Measurements from ENCODE around the gene CLSTN2.

Gene CLSTN2

GRCh38 chr3:140238646-140239314 lies 303.8 kb downstream of the CLSTN2 start:
- no peak overlapping the region for H3K9ac ChIP-seq
- no peak overlapping the region for H3K27ac ChIP-seq
- H2AFZ ChIP-seq (ENCODE audit: low read depth): no peak overlapping the region
- no peaks in the 10 kb centered on the region for H4K20me1 ChIP-seq (ENCODE audit: insufficient read depth)
- TF ChIP-seq, protein P1, sequence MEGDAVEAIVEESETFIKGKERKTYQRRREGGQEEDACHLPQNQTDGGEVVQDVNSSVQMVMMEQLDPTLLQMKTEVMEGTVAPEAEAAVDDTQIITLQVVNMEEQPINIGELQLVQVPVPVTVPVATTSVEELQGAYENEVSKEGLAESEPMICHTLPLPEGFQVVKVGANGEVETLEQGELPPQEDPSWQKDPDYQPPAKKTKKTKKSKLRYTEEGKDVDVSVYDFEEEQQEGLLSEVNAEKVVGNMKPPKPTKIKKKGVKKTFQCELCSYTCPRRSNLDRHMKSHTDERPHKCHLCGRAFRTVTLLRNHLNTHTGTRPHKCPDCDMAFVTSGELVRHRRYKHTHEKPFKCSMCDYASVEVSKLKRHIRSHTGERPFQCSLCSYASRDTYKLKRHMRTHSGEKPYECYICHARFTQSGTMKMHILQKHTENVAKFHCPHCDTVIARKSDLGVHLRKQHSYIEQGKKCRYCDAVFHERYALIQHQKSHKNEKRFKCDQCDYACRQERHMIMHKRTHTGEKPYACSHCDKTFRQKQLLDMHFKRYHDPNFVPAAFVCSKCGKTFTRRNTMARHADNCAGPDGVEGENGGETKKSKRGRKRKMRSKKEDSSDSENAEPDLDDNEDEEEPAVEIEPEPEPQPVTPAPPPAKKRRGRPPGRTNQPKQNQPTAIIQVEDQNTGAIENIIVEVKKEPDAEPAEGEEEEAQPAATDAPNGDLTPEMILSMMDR (conservative IDR thresholded peaks at IDR 0.05; ENCODE audit: low read depth, low read length): no peak
- H3K27me3 ChIP-seq (ENCODE audit: insufficient read depth, low read depth): no peaks in the 10 kb centered on the region
- no peaks in the 10 kb centered on the region for H3K36me3 ChIP-seq (ENCODE audit: insufficient read depth)
- H3K4me3 ChIP-seq (IDR thresholded peaks at IDR 0.05; ENCODE audit: insufficient read depth, low read depth, low read length): no peak overlapping the region
- H3K79me2 ChIP-seq (ENCODE audit: insufficient read depth, low read depth): no peaks in the 10 kb centered on the region
- no peak overlapping the region for H3K4me2 ChIP-seq
- no peaks in the 10 kb centered on the region for H3K4me1 ChIP-seq (ENCODE audit: low read depth, poor library complexity, severe bottlenecking)

DNA sequence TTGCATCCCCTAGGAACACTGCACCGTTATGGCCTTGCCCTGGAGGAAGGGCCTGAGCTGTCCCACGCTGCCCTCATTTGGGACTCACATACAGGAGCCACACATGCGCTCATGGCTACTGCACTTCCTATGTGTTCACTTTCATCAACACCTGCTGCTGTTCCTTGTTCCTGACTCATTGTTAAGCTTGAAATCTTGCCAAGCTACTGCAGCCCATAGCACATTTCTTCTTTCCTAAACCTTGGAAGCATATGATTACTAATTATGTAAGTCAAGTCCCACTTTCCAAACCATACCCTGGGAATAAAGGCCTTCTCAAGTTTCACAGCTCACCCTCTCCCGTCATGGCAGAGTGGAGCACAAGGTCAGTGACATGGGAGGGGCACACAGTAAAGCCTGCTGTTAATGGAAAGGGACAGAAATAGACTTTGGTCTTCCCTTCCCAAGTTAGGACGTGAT lies 307.9 kb downstream of the CLSTN2 start:
- H3K4me2 ChIP-seq: no peak overlapping the region
- H4K20me1 ChIP-seq (ENCODE audit: insufficient read depth): no peaks in the 10 kb centered on the region
- H3K27me3 ChIP-seq (ENCODE audit: insufficient read depth, low read depth): no peaks in the 10 kb centered on the region
- no peak overlapping the region for H2AFZ ChIP-seq (ENCODE audit: low read depth)
- H3K27ac ChIP-seq: no peak overlapping the region
- no peaks in the 10 kb centered on the region for H3K4me1 ChIP-seq (ENCODE audit: low read depth, poor library complexity, severe bottlenecking)
- H3K36me3 ChIP-seq (ENCODE audit: insufficient read depth): no peaks in the 10 kb centered on the region
- no peak overlapping the region for H3K9ac ChIP-seq
- TF ChIP-seq, protein P1 (conservative IDR thresholded peaks at IDR 0.05; ENCODE audit: low read depth, low read length): no peak
- no peak overlapping the region for H3K4me3 ChIP-seq (IDR thresholded peaks at IDR 0.05; ENCODE audit: insufficient read depth, low read depth, low read length)
- no peaks in the 10 kb centered on the region for H3K79me2 ChIP-seq (ENCODE audit: insufficient read depth, low read depth)

DNA sequence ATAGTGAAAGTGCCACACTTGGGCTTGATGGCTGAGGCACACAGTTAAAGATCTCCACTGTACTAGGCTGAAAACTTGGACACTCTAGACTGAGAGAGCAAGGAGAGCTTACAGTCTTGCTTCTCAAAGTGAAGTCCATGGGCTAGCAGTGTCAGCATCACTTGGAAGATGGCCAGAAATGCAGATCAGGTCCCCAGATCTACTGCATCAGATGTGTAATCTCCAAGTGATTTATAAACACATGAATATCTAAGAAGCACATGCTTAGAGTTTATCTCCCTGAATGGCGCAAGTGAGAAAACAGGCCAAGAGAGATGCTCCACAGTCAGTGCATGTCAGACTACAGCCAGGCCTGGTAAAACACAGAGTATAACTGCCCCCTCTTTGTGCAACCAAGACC lies 308.6 kb downstream of the CLSTN2 start:
- H2AFZ ChIP-seq (ENCODE audit: low read depth): no peak overlapping the region
- no peaks in the 10 kb centered on the region for H4K20me1 ChIP-seq (ENCODE audit: insufficient read depth)

GRCh38 chr3:140244893-140245292 lies 309.9 kb downstream of the CLSTN2 start:
- Histone ChIP-seq H3K36me3 (ENCODE audit: insufficient read depth) (no peaks in the 10 kb centered on the region), H4K20me1 (ENCODE audit: insufficient read depth) (no peaks in the 10 kb centered on the region), H3K27me3 (ENCODE audit: insufficient read depth, low read depth) (no peaks in the 10 kb centered on the region), H3K27ac (no peak overlapping the region), H3K79me2 (ENCODE audit: insufficient read depth, low read depth) (no peaks in the 10 kb centered on the region), H3K4me3 (IDR thresholded peaks at IDR 0.05; ENCODE audit: insufficient read depth, low read depth, low read length) (no peak overlapping the region), H3K4me2 (no peak overlapping the region), H3K4me1 (ENCODE audit: low read depth, poor library complexity, severe bottlenecking) (no peaks in the 10 kb centered on the region), H3K9ac (no peak overlapping the region), H2AFZ (ENCODE audit: low read depth) (no peak overlapping the region)
- TF ChIP-seq, protein P1 (conservative IDR thresholded peaks at IDR 0.05; ENCODE audit: low read depth, low read length): no peak

More for the DNA sequence above, 308.6 kb downstream of the CLSTN2 start:
- H3K4me2 ChIP-seq: no peak overlapping the region
- no peak overlapping the region for H3K4me3 ChIP-seq (IDR thresholded peaks at IDR 0.05; ENCODE audit: insufficient read depth, low read depth, low read length)
- H3K4me1 ChIP-seq (ENCODE audit: low read depth, poor library complexity, severe bottlenecking): no peaks in the 10 kb centered on the region
- no peak overlapping the region for H3K9ac ChIP-seq
- no peak overlapping the region for H3K27ac ChIP-seq
- TF ChIP-seq, protein P1 (conservative IDR thresholded peaks at IDR 0.05; ENCODE audit: low read depth, low read length): no peak
- H3K36me3 ChIP-seq (ENCODE audit: insufficient read depth): no peaks in the 10 kb centered on the region
- H3K27me3 ChIP-seq (ENCODE audit: insufficient read depth, low read depth): no peaks in the 10 kb centered on the region
- no peaks in the 10 kb centered on the region for H3K79me2 ChIP-seq (ENCODE audit: insufficient read depth, low read depth)
